ENCODE results near the gene CCDC63. TPM values are rescaled to one million over a fixed set of nuclear protein-coding genes. Genes with fewer than 3 reads are reported as not detected.
"Not testable (repeated sequence)": the region's sequence is repeated elsewhere in the genome, so short reads cannot be mapped to it uniquely, and the experiment has no call there.

CCDC63 gene
- total RNA-seq, 2 experiments from 2014 or later: not detected

GRCh38 chr12:110849221-110849620, 2.4 kb downstream of the CCDC63 start:
- Mint-ChIP-seq H3K27me3 (peaks cover 41% of the 10 kb centered on the region), H3K9me3 (no peaks in the 10 kb centered on the region), H3K36me3 (ENCODE audit: low read depth) (no peaks in the 10 kb centered on the region), H3K4me3 (no peak overlapping the region), H3K4me1 (peaks cover 5% of the 10 kb centered on the region), H3K27ac (no peak overlapping the region)
- no peak for DNase-seq
- ChIA-PET CTCF (interaction anchor here (0.6 kb wide), 1 partner anchor 228 kb away, joined by 3 read pairs; no protein-coding TSS in a partner anchor), POLR2A (no interaction called here)

GRCh38 chr12:110849748-110850403, 3.1 kb downstream of the CCDC63 start:
- H3K9me3 Mint-ChIP-seq: no peaks in the 10 kb centered on the region
- H3K4me1 Mint-ChIP-seq: peaks cover 5% of the 10 kb centered on the region
- no peak overlapping the region for H3K27ac Mint-ChIP-seq
- peaks cover 35% of the 10 kb centered on the region for H3K27me3 Mint-ChIP-seq
- H3K4me3 Mint-ChIP-seq: no peak overlapping the region
- POLR2A ChIA-PET: no interaction called here
- no peak for DNase-seq
- CTCF ChIA-PET: interaction anchor here (0.6 kb wide), 1 partner anchor 229 kb away, joined by 3 read pairs; no protein-coding TSS in a partner anchor
- H3K36me3 Mint-ChIP-seq (ENCODE audit: low read depth): no peaks in the 10 kb centered on the region

- Mint-ChIP-seq H3K36me3 (ENCODE audit: low read depth) (no peaks in the 10 kb centered on the region), H3K4me1 (peaks cover 5% of the 10 kb centered on the region), H3K27ac (no peak overlapping the region), H3K4me3 (no peak overlapping the region), H3K27me3 (peaks cover 27% of the 10 kb centered on the region), H3K9me3 (no peaks in the 10 kb centered on the region)
- no peak for DNase-seq
- ChIA-PET CTCF (no interaction called here), POLR2A (no interaction called here)
These were observed 4.0 kb downstream of the CCDC63 start for GRCh38 chr12:110850762-110851161.

GRCh38 chr12:110853836-110854235, 7.0 kb downstream of the CCDC63 start:
- POLR2A ChIA-PET: no interaction called here
- Mint-ChIP-seq H3K9me3 (no peaks in the 10 kb centered on the region), H3K4me3 (no peak overlapping the region), H3K36me3 (ENCODE audit: low read depth) (no peaks in the 10 kb centered on the region), H3K4me1 (no peaks in the 10 kb centered on the region), H3K27me3 (peaks cover 2% of the 10 kb centered on the region), H3K27ac (no peak overlapping the region)
- CTCF ChIA-PET: interaction anchor here (1.0 kb wide), 1 partner anchor 41 kb away, joined by 3 read pairs; no protein-coding TSS in a partner anchor
- no peak for DNase-seq

GRCh38 chr12:110856542-110856941, 9.8 kb downstream of the CCDC63 start:
- POLR2A ChIA-PET: no interaction called here
- DNase-seq: no peak
- Mint-ChIP-seq H3K9me3 (no peaks in the 10 kb centered on the region), H3K27ac (no peak overlapping the region), H3K27me3 (no peaks in the 10 kb centered on the region), H3K36me3 (ENCODE audit: low read depth) (no peaks in the 10 kb centered on the region), H3K4me3 (no peak overlapping the region), H3K4me1 (peaks cover 9% of the 10 kb centered on the region)
- CTCF ChIA-PET: no interaction called here

- ChIA-PET CTCF (no interaction called here), POLR2A (no interaction called here)
- Mint-ChIP-seq H3K9me3 (no peaks in the 10 kb centered on the region), H3K4me3 (no peak overlapping the region), H3K4me1 (peaks cover 11% of the 10 kb centered on the region), H3K36me3 (ENCODE audit: low read depth) (no peaks in the 10 kb centered on the region), H3K27ac (no peak overlapping the region), H3K27me3 (no peaks in the 10 kb centered on the region)
- DNase-seq: no peak
These were observed 10.7 kb downstream of the CCDC63 start for GRCh38 chr12:110857528-110857927.

GRCh38 chr12:110857954-110858353, 11.2 kb downstream of the CCDC63 start:
- H3K36me3 Mint-ChIP-seq (ENCODE audit: low read depth); H3K27me3 Mint-ChIP-seq; H3K4me3 Mint-ChIP-seq; H3K9me3 Mint-ChIP-seq; H3K27ac Mint-ChIP-seq; DNase-seq; POLR2A ChIA-PET; CTCF ChIA-PET: not testable (repeated sequence)
- H3K4me1 Mint-ChIP-seq: peaks cover 11% of the 10 kb centered on the region

GRCh38 chr12:110858848-110859247, 12.1 kb downstream of the CCDC63 start:
- Mint-ChIP-seq H3K4me1 (peaks cover 11% of the 10 kb centered on the region), H3K9me3 (no peaks in the 10 kb centered on the region), H3K27me3 (no peaks in the 10 kb centered on the region), H3K27ac (no peak overlapping the region), H3K36me3 (ENCODE audit: low read depth) (no peaks in the 10 kb centered on the region), H3K4me3 (no peak overlapping the region)
- ChIA-PET POLR2A (no interaction called here), CTCF (interaction anchor here (0.7 kb wide), 1 partner anchor 150 kb away, joined by 3 read pairs; no protein-coding TSS in a partner anchor)
- no peak for DNase-seq

- Mint-ChIP-seq H3K36me3 (ENCODE audit: low read depth) (no peaks in the 10 kb centered on the region), H3K4me3 (no peak overlapping the region), H3K27ac (no peak overlapping the region), H3K9me3 (no peaks in the 10 kb centered on the region), H3K27me3 (no peaks in the 10 kb centered on the region), H3K4me1 (peaks cover 11% of the 10 kb centered on the region)
- POLR2A ChIA-PET: no interaction called here
- DNase-seq: no peak
- CTCF ChIA-PET: interaction anchor here (0.6 kb wide), 1 partner anchor 397 kb away, joined by 3 read pairs; no protein-coding TSS in a partner anchor
These were observed 14.1 kb downstream of the CCDC63 start for GRCh38 chr12:110860833-110861296.

- ChIA-PET CTCF (interaction anchor here (0.7 kb wide), 1 partner anchor 1524 kb away, joined by 3 read pairs; no protein-coding TSS in a partner anchor), POLR2A (no interaction called here)
- Mint-ChIP-seq H3K4me3 (no peak overlapping the region), H3K27me3 (no peaks in the 10 kb centered on the region), H3K9me3 (no peaks in the 10 kb centered on the region), H3K27ac (no peak overlapping the region), H3K4me1 (peaks cover 11% of the 10 kb centered on the region), H3K36me3 (ENCODE audit: low read depth) (no peaks in the 10 kb centered on the region)
- DNase-seq: no peak
These were observed 14.9 kb downstream of the CCDC63 start for GRCh38 chr12:110861729-110862128.

- Mint-ChIP-seq H3K27ac (no peak overlapping the region), H3K27me3 (no peaks in the 10 kb centered on the region), H3K4me1 (peaks cover 11% of the 10 kb centered on the region), H3K4me3 (no peak overlapping the region), H3K9me3 (no peaks in the 10 kb centered on the region), H3K36me3 (ENCODE audit: low read depth) (no peaks in the 10 kb centered on the region)
- no peak for DNase-seq
- POLR2A ChIA-PET: interaction anchor here (0.6 kb wide), 1 partner anchor 952 kb away, joined by 7 read pairs; no protein-coding TSS in a partner anchor
- CTCF ChIA-PET: interaction anchor here (0.6 kb wide), 1 partner anchor 270 kb away, joined by 4 read pairs; no protein-coding TSS in a partner anchor
These were observed 15.5 kb downstream of the CCDC63 start for GRCh38 chr12:110862329-110862728.

GRCh38 chr12:110863161-110863560, 16.4 kb downstream of the CCDC63 start:
- ChIA-PET CTCF (interaction anchor here (0.6 to 0.9 kb wide), 2 partner anchors 25 to 270 kb away, joined by 3 to 4 read pairs; no protein-coding TSS in a partner anchor), POLR2A (no interaction called here)
- DNase-seq: no peak
- no peak overlapping the region for H3K27ac Mint-ChIP-seq
- peaks cover 11% of the 10 kb centered on the region for H3K4me1 Mint-ChIP-seq
- H3K27me3 Mint-ChIP-seq: no peaks in the 10 kb centered on the region
- no peaks in the 10 kb centered on the region for H3K9me3 Mint-ChIP-seq
- no peak overlapping the region for H3K4me3 Mint-ChIP-seq
- no peaks in the 10 kb centered on the region for H3K36me3 Mint-ChIP-seq (ENCODE audit: low read depth)

GRCh38 chr12:110865521-110865920, 18.7 kb downstream of the CCDC63 start:
- no peak overlapping the region for H3K27ac Mint-ChIP-seq
- no peak for DNase-seq
- no peaks in the 10 kb centered on the region for H3K36me3 Mint-ChIP-seq (ENCODE audit: low read depth)
- ChIA-PET CTCF (no interaction called here), POLR2A (no interaction called here)
- H3K27me3 Mint-ChIP-seq: no peaks in the 10 kb centered on the region
- no peak overlapping the region for H3K4me3 Mint-ChIP-seq
- no peaks in the 10 kb centered on the region for H3K9me3 Mint-ChIP-seq
- H3K4me1 Mint-ChIP-seq: peaks cover 11% of the 10 kb centered on the region

- Mint-ChIP-seq H3K4me3 (no peak overlapping the region), H3K27me3 (no peaks in the 10 kb centered on the region), H3K4me1 (no peaks in the 10 kb centered on the region), H3K9me3 (no peaks in the 10 kb centered on the region), H3K27ac (no peak overlapping the region), H3K36me3 (ENCODE audit: low read depth) (no peaks in the 10 kb centered on the region)
- ChIA-PET POLR2A (no interaction called here), CTCF (no interaction called here)
- no peak for DNase-seq
These were observed 22.2 kb downstream of the CCDC63 start for GRCh38 chr12:110869026-110869425.
